ENCODE measurements around the gene SH3BP5.
"Not testable (repeated sequence)": the region's sequence is repeated elsewhere in the genome, so short reads cannot be mapped to it uniquely, and the experiment has no call there.

Gene SH3BP5

GRCh38 chr3:15356176-15356575 is 23.8 kb upstream of the SH3BP5 start:
- H3K4me3 Mint-ChIP-seq: no peak overlapping the region
- H3K4me1 Mint-ChIP-seq: peaks cover 35% of the 10 kb centered on the region
- peaks cover 2% of the 10 kb centered on the region for H3K36me3 Mint-ChIP-seq (ENCODE audit: low read depth)
- no peaks in the 10 kb centered on the region for H3K9me3 Mint-ChIP-seq
- H3K27me3 Mint-ChIP-seq: no peaks in the 10 kb centered on the region
- peak overlapping the region; percentile 52 for H3K27ac Mint-ChIP-seq
- ATAC-seq: no peak
- DNase-seq: no peak

DNA sequence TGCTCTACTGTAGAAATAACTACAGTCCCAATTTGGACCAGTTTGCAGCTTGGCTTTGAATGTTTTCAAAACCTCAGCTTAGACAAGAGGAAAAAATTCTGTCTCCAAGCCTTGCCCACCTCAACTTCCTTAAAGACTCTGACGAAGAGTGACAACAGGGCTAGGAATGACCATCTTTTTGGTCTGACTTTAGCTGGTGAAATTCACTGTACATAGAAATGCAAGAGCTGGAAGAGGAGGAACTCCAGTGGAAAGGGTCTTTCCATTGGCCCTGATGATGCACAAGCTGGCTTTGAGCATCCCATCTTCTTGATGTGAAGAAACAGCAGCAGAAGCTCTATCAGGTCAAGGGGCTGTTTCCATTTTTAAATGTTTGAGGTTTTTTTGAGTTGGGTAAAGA is 22.7 kb upstream of the SH3BP5 start:
- ATAC-seq: no peak
- DNase-seq: no peak
- Mint-ChIP-seq H3K27ac (no peak overlapping the region), H3K36me3 (ENCODE audit: low read depth) (peaks cover 2% of the 10 kb centered on the region), H3K4me1 (peaks cover 24% of the 10 kb centered on the region), H3K4me3 (no peak overlapping the region), H3K27me3 (no peaks in the 10 kb centered on the region), H3K9me3 (peaks cover 4% of the 10 kb centered on the region)

DNA sequence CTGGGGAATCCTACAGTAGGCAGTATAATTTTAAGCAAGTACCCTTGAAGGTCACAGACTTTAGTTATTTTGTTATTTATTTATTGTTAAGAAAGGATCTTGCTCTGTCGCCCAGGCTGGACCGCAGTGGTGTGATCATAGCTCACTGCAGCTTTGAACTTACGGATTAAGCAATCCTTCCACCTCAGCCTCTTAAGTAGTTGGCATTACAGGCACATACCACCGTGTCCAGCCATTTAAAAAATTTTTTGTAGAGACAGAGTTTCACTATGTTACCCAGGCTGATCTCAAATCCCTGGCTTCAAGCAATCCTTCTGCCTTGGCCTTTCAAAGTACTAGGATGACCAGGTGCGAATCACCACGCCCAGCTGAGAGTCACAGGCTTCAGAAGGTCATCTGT is 22.1 kb upstream of the SH3BP5 start:
- Mint-ChIP-seq H3K27me3 (no peaks in the 10 kb centered on the region), H3K4me3 (no peak overlapping the region), H3K36me3 (ENCODE audit: low read depth) (peaks cover 2% of the 10 kb centered on the region), H3K4me1 (peaks cover 22% of the 10 kb centered on the region), H3K27ac (no peak overlapping the region), H3K9me3 (peaks cover 6% of the 10 kb centered on the region)
- ATAC-seq (no peak), DNase-seq (no peak)

DNA sequence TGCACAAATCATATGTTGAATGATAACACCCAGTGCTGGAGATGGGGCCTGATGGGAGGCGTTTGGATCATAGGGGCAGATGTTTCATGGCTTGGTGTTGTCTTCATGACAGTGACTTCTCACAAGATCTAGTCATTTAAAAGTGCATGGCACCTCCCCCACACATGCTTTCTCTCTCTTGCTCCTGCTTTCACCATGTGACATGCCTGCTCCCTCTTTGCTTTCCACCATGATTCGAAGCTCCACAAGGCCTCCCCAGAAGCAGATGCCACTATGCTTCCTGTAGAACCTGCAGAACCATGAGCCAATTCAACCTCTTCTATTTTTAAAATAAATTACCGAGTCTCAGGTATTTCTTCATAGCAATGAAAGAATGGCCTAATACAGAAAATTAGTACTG is 17.8 kb upstream of the SH3BP5 start:
- peaks cover 2% of the 10 kb centered on the region for H3K36me3 Mint-ChIP-seq (ENCODE audit: low read depth)
- H3K27ac Mint-ChIP-seq: no peak overlapping the region
- no peak overlapping the region for H3K4me3 Mint-ChIP-seq
- DNase-seq (no peak), ATAC-seq (no peak)
- no peaks in the 10 kb centered on the region for H3K27me3 Mint-ChIP-seq
- peaks cover 8% of the 10 kb centered on the region for H3K9me3 Mint-ChIP-seq
- peaks cover 26% of the 10 kb centered on the region for H3K4me1 Mint-ChIP-seq

- H3K9me3 Mint-ChIP-seq; H3K4me3 Mint-ChIP-seq; H3K36me3 Mint-ChIP-seq (ENCODE audit: low read depth); H3K27me3 Mint-ChIP-seq; H3K27ac Mint-ChIP-seq; DNase-seq; ATAC-seq: not testable (repeated sequence)
- peaks cover 29% of the 10 kb centered on the region for H3K4me1 Mint-ChIP-seq
Observed at GRCh38 chr3:15349438-15349837, 17.1 kb upstream of the SH3BP5 start.

GRCh38 chr3:15348246-15348645 is 15.9 kb upstream of the SH3BP5 start:
- no peak for ATAC-seq
- Mint-ChIP-seq H3K27ac (no peak overlapping the region), H3K27me3 (no peaks in the 10 kb centered on the region), H3K36me3 (ENCODE audit: low read depth) (peaks cover 2% of the 10 kb centered on the region), H3K4me1 (peaks cover 29% of the 10 kb centered on the region), H3K9me3 (peaks cover 8% of the 10 kb centered on the region), H3K4me3 (no peak overlapping the region)
- no peak for DNase-seq

DNA sequence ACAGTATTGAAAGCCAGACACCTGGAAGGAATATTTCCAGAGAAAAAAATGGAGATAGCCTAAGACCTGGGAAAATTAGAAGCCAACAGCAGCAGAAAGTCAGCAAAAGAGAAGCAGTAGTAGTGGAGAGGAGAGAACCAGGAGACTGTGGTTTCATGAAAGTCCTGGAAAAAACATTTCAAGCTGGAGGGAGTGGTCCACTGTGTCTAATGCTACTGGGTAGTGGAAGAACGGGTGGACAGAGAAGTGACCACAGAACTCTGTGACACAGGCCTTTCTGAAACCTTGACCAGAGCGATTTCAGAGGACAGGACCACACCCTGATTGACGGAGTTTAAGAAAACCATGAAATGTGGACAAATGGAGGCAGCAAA is 15.3 kb upstream of the SH3BP5 start:
- Mint-ChIP-seq H3K36me3 (ENCODE audit: low read depth) (peaks cover 2% of the 10 kb centered on the region), H3K9me3 (peaks cover 8% of the 10 kb centered on the region), H3K27ac (peak overlapping the region; percentile 3), H3K27me3 (no peaks in the 10 kb centered on the region), H3K4me1 (peaks cover 29% of the 10 kb centered on the region), H3K4me3 (no peak overlapping the region)
- DNase-seq: no peak
- no peak for ATAC-seq

GRCh38 chr3:15347063-15347736 is 14.8 kb upstream of the SH3BP5 start:
- DNase-seq (no peak), ATAC-seq (no peak)
- Mint-ChIP-seq H3K27me3 (no peaks in the 10 kb centered on the region), H3K36me3 (ENCODE audit: low read depth) (peaks cover 2% of the 10 kb centered on the region), H3K27ac (peak overlapping the region; percentile 3), H3K4me1 (peaks cover 29% of the 10 kb centered on the region), H3K4me3 (no peak overlapping the region), H3K9me3 (peaks cover 8% of the 10 kb centered on the region)

- H3K36me3 Mint-ChIP-seq (ENCODE audit: low read depth): no peaks in the 10 kb centered on the region
- H3K4me1 Mint-ChIP-seq: peaks cover 30% of the 10 kb centered on the region
- H3K27ac Mint-ChIP-seq: no peak overlapping the region
Observed at GRCh38 chr3:15346516-15346915, 14.1 kb upstream of the SH3BP5 start.

DNA sequence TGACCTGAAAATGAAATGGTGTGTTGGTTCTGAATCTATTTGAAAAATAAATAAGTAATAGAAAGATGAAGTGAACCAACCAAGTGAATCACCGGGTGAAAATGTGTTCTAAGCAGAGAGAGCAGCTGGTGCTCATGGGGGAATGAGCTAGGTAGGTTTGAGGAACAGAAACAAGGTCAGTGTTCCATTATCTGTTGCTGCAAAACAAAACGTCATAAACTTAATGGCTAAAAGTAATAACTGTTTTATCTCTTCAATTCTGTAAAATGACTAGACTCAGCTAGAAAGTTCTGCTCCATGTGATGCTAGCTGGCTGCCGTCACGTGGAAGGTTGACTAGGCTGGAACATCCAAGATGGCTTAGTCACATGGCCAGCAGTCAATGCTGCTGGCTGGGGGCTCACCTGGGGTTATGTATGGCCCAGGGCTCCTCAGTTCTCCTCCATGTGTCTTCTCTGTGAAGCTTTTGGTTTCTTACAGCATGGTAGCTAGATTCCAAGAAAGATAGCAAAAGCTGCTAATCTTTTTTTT is 13.3 kb upstream of the SH3BP5 start:
- Mint-ChIP-seq H3K27me3 (no peaks in the 10 kb centered on the region), H3K9me3 (peaks cover 7% of the 10 kb centered on the region), H3K4me3 (no peak overlapping the region), H3K27ac (peak overlapping the region; percentile 59), H3K4me1 (peaks cover 36% of the 10 kb centered on the region), H3K36me3 (ENCODE audit: low read depth) (no peaks in the 10 kb centered on the region)
- DNase-seq (peak; percentile 14), ATAC-seq (peak; percentile 62)

More at GRCh38 chr3:15346516-15346915, 14.1 kb upstream of the SH3BP5 start:
- Mint-ChIP-seq H3K27me3 (no peaks in the 10 kb centered on the region), H3K9me3 (peaks cover 8% of the 10 kb centered on the region), H3K4me3 (no peak overlapping the region)
- ATAC-seq (no peak), DNase-seq (no peak)

GRCh38 chr3:15345066-15345607 is 12.8 kb upstream of the SH3BP5 start:
- H3K9me3 Mint-ChIP-seq: peaks cover 3% of the 10 kb centered on the region
- H3K36me3 Mint-ChIP-seq (ENCODE audit: low read depth): no peaks in the 10 kb centered on the region
- no peaks in the 10 kb centered on the region for H3K27me3 Mint-ChIP-seq
- DNase-seq (no peak), ATAC-seq (peak; percentile 24)
- peak overlapping the region; percentile 59 for H3K27ac Mint-ChIP-seq
- H3K4me1 Mint-ChIP-seq: peaks cover 36% of the 10 kb centered on the region
- no peak overlapping the region for H3K4me3 Mint-ChIP-seq

DNA sequence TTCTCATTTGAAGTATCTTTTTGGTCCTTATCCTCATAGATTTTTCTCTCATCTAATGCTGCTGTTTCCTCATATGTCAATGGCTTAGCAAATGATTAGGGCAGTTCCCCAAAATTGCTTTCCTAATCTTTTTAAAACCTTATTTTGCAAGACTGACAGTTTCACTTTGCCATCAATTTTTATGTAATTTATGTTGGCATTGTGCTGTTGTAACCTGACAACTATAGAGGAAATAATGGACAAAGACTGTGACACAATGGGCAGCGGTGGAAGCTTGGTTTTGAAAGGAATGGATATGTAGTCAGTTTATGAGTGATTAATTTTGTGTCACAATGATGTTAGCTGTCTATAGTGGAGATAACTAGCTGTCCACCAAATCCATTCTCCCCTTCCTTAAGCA is 10.6 kb upstream of the SH3BP5 start:
- ATAC-seq (no peak), DNase-seq (no peak)
- Mint-ChIP-seq H3K4me1 (peaks cover 31% of the 10 kb centered on the region), H3K27ac (no peak overlapping the region), H3K9me3 (no peaks in the 10 kb centered on the region), H3K27me3 (no peaks in the 10 kb centered on the region), H3K36me3 (ENCODE audit: low read depth) (no peaks in the 10 kb centered on the region), H3K4me3 (no peak overlapping the region)

GRCh38 chr3:15342246-15342645 is 9.9 kb upstream of the SH3BP5 start:
- ATAC-seq: no peak
- H3K27ac Mint-ChIP-seq: no peak overlapping the region
- DNase-seq: no peak
- no peak overlapping the region for H3K4me3 Mint-ChIP-seq
- H3K9me3 Mint-ChIP-seq: no peaks in the 10 kb centered on the region
- H3K27me3 Mint-ChIP-seq: no peaks in the 10 kb centered on the region
- H3K4me1 Mint-ChIP-seq: peaks cover 24% of the 10 kb centered on the region
- no peaks in the 10 kb centered on the region for H3K36me3 Mint-ChIP-seq (ENCODE audit: low read depth)

DNA sequence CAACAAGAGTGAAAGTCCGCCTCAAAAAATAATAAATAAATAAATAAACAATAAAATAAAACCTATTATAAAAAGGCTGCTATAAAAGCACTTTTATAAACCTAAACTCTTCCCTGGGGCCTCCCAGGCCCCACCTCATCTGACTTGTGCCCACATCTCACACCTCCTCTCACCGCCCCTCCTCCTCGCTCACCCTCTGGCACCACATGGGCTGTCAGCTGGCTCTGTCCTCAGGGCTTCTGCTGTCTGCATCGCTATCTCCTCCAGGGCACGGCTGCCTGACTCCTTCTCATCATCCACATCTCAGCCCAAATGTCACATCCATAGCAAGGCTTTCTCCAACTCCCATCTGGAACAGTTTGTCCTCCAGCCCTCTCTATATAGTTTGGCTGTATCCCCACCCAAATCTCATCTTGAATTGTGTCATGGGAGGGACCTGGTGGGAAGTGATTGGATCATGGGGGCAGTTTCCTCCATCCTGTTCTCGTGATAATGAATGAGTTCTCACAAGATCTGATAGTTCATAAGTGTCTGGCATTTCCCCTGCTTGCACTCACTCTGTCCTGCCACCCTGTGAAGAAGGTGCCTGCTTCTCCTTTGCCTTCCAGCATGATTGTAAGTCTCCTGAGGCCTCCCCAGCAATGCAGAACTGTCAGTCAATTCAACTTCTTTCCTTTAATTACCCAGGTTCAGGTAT is 8.8 kb upstream of the SH3BP5 start:
- Mint-ChIP-seq H3K27ac (no peak overlapping the region), H3K27me3 (no peaks in the 10 kb centered on the region), H3K36me3 (ENCODE audit: low read depth) (no peaks in the 10 kb centered on the region), H3K4me1 (peaks cover 14% of the 10 kb centered on the region), H3K9me3 (no peaks in the 10 kb centered on the region), H3K4me3 (no peak overlapping the region)
- ATAC-seq (no peak), DNase-seq (no peak)

GRCh38 chr3:15339786-15340215 is 7.4 kb upstream of the SH3BP5 start:
- Mint-ChIP-seq H3K9me3 (no peaks in the 10 kb centered on the region), H3K4me1 (peaks cover 10% of the 10 kb centered on the region), H3K27me3 (no peaks in the 10 kb centered on the region), H3K27ac (no peak overlapping the region), H3K36me3 (ENCODE audit: low read depth) (no peaks in the 10 kb centered on the region), H3K4me3 (no peak overlapping the region)
- DNase-seq (no peak), ATAC-seq (no peak)
